ACHN (cell line): ENCODE results near the gene FAM222B.
"Not testable (repeated sequence)": the region's sequence is repeated elsewhere in the genome, so short reads cannot be mapped to it uniquely, and the experiment has no call there.

Source experiments
- DNase-seq: peaks from one replicate; pipeline ENCODE4 v3.0.0-alpha.2; 2015
- in situ Hi-C: cut with HindIII; loops from 2 replicates; pipeline ENCODE4 v1.10.0; 2017; ENCODE audit warnings: low sequenced_read_pairs, low pct_ligation_motif_present, low pct_unique_long_range_greater_than_20kb

The FAM222B gene

GRCh38 chr17:28842282-28843012, at the start of gene FAM222B:
FAM222B (minus strand) TSS chr17:28842790; CDS start chr17:28766667, 76,123 bp downstream.
- peak; percentile 86 for DNase-seq
- in situ Hi-C loops: no loop called here

DNA sequence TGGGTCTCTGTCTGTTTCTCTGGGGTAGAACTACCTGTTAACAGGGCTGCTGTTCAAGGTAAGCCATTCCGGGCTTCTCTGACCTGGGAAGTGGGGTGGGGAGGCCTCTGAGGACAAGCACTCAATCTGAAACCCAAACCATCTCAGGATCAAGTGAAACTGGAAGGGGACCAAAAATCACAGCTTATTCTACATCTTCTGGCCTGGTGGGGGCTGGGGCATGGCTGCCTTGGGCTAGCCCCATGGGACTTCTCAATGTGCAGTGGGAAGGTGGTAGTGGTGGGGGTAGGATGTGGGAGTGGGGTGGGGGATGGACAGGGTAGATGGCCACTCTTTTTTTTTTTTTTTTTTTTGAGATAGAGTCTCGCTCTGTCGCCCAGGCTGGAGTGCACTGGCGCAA, 49.4 kb upstream of the FAM222B start:
- in situ Hi-C loops: no loop called here
- no peak for DNase-seq

GRCh38 chr17:28891201-28891600, 48.6 kb upstream of the FAM222B start:
- in situ Hi-C loops: no loop called here
- no peak for DNase-seq

GRCh38 chr17:28889996-28890395, 47.4 kb upstream of the FAM222B start:
- in situ Hi-C loops: no loop called here
- DNase-seq: no peak

- no peak for DNase-seq
- in situ Hi-C loops: no loop called here
Measured at GRCh38 chr17:28888832-28889231, 46.2 kb upstream of the FAM222B start.

DNA sequence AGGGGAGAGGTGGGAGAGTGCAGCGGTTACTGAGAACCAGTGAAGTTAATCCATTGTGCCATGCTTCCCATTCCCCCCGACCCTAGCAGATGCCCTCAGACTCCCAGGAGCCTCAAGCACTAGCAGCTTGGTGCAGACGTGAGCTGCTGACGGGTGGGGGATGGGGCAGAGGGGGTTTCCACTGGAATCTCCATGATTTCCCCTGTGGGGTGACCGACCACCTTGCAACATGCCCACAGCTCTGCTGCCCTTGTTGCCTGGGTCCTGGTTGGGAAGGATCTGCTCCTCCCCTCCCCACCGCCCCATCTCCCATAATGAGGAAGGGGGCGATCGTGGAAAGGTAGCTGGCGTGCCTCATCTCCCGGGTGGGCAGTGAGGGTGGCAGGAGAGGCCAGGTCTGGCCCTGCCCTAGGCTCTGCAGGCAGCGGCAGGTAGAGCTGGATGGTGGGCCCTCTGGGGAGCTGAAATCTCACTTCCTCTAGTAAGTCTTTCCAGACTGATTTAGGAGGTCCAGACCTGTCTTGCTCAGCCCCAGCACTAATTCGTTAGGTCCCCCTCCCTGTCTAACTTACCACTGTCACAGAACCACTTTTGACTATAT, 45.4 kb upstream of the FAM222B start:
- no peak for DNase-seq
- in situ Hi-C loops: no loop called here

DNA sequence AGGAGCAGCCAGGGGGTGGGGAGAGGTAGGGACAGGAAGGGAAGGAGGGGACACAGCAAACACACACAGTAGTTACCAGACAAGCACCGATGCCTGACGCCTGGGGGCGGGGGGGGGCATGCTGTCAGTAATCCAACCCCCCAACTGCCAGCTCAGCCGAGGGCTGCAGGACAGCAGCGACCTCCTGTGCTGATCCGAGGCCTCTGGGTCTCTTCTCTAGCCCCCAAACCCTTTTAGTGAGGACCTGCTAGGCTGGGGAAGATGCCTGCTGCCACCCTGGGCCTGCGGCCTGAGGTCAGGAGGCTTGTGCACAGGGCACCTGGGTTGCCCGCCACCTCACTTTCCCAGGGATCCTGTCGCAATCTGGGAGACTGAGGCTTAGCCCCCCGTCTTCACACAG, 43.4 kb upstream of the FAM222B start:
- in situ Hi-C loops: no loop called here
- no peak for DNase-seq

DNA sequence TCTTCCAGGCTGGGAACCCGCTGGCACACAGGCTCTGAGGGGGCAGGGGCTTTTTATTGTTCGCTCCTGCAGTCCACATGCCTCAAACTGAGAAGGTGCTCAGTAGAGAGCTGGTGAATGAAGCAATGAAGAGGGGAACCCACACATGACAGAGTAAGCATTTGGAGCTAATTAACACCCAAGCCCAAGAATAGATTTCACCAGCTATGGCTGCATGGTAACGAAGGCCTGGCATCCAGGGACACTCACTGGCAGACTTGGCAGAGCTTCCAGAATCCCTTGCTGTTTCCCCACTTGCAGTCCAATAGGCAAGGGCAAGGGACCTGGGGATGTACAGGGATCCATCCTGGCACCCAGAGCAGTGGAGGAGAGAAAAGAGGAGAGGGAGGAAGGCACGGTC, 42.8 kb upstream of the FAM222B start:
- in situ Hi-C loops: no loop called here
- no peak for DNase-seq

DNA sequence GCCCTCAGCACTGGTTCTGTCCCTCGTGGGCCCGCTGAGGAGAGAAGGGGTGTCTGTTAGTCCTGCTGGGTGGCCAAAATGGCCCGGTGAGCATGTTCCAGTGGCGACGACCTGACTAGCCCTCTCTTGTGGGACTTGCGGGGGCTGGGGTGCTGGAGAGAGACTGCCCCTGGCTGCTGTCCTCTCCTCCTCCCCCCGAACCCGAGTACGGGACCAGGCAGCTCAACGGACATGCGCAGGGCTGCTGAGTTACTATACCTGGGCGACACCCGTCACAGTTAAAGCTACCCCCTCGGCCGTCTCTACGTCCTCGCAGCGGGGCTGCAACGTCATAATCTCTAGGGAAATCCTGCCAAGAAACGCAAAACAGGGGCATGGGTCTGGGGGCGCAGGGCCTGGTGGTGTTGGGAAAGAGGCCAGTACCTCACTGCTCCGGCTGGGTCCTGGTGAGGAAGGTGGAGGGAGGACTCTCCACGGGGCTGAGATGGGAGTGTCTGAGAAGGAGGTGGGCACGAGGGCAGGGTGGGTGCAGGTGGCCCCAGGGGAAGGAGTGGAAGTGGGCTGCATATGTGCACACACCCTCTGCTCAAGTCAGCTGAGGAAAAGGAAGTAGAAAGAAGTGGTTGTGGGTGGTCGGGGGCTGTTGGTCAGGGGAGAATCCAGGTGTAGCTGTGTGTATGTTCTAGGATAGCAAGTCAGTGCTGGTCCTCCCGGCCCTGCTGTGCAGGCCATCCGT, 41.5 kb upstream of the FAM222B start:
- in situ Hi-C loops: no loop called here
- DNase-seq: no peak

- in situ Hi-C loops: no loop called here
- no peak for DNase-seq
Measured at GRCh38 chr17:28882154-28882895, 39.7 kb upstream of the FAM222B start.

DNA sequence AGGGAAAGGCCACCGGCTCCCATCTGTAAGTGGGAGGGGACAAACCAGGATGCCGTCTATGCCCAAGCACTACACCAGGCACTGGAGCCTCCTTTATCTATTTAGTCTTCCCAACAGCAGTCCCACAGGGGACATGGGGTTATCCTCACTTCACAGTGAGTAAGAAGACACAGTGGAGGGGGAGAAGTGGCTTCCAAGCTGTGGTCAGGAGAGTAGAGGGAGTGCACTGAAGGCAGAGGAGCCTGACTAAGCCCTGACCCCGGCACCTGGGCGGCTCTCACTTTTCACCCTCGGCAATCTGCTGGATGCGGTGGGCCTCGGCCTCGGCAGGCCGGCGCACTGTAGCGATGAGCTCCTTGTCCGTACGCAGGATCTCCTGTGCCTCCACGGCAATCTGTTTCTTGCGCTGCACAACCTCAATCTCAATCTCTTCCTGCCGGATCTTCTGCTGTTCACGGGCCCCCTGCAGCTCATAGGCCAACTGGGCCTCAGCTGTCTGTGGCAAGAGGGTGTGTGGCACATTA, 39.0 kb upstream of the FAM222B start:
- in situ Hi-C loops: no loop called here

DNA sequence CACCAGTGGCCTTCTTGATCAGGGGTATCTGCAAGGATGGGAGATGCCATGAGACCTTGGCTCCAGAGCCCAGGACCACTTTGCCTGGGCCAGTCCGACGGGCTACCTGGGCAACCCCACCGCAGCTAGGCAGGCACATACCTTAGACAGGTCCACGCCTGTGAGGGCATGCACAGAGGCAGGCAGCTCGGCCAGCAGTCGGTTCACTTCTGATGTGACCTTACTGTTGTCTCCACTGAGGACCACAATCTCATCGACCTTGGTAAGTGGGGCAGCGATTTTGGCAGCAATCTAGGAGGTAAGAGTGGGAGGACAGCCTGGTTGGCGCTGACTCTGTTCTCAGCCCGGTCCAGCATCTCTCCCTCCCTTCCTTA, 38.0 kb upstream of the FAM222B start:
- in situ Hi-C loops: no loop called here
- no peak for DNase-seq

More for the DNA sequence above, 39.0 kb upstream of the FAM222B start:
- DNase-seq: no peak

DNA sequence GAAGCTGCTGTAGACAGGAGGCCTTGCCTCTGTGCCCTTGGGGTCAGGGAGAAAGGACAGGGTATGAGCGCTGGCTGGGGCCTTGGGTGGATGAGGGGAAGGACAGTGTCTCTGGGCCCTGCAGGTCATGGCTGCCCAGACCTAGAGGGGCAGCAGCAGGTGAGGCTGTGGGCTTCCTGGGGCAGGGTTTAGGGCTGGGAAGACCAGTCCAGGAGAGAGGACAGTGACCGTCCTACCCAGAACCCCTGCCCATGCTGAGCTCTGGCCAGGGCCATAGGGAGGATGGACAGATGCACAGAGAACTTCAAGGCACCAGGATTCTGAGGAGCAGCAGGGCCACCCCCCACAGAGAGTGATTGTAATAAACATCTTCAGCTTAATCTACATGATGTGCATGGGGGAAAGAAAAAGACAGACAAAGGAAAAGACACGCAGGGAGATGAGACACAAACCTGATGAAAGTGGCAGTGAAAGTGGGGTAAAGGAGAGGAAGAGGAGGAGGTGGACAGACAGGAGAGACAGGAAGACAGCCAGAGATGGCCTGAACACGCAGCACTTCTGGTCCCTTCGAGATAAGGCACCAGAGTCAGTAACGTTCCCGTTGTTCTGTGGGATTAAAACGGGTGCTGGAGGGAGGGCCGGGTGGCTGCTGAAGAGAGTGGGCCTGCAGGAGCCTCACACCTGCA, 37.4 kb upstream of the FAM222B start:
- in situ Hi-C loops: no loop called here
- DNase-seq: no peak

GRCh38 chr17:28878981-28879380, 36.4 kb upstream of the FAM222B start:
- peak; percentile 64 for DNase-seq
- in situ Hi-C loops: no loop called here

DNA sequence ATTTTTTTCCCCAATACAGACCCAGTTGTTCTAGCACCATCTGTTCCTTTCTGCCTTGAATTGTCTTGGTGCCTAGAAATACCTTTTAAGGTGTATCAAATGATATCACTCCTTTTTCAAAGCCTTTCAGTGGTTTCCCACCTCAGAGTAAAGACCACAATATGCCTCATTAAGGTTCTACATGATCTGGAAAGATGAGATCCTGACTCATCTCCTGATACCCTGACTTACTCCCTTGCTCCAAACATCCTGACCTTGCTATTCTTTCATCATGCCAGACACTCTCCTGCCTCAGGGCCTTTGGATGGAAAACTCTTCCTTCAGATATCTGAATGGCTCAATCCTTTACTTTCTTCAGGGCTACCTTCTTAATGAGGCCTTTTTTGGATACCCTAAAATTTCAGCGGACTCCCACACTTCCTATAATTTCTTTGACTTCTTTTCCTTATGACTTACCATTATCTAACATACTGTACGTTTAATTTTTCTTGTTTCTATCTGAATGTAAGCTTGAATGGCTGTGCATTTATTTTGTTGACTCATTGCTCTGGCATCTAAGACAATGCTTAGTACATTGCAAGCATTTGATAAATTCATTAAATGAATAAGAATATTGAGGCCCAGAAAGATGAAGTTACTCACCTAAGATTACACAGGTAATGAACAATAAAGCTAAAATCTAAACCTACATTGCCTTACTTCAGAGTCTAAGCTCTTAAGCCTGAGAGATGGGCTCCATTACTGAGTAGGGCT, 35.7 kb upstream of the FAM222B start:
- no peak for DNase-seq
- in situ Hi-C loops: no loop called here

- in situ Hi-C loops, DNase-seq: not testable (repeated sequence)
Measured at GRCh38 chr17:28877150-28877711, 34.6 kb upstream of the FAM222B start.

DNA sequence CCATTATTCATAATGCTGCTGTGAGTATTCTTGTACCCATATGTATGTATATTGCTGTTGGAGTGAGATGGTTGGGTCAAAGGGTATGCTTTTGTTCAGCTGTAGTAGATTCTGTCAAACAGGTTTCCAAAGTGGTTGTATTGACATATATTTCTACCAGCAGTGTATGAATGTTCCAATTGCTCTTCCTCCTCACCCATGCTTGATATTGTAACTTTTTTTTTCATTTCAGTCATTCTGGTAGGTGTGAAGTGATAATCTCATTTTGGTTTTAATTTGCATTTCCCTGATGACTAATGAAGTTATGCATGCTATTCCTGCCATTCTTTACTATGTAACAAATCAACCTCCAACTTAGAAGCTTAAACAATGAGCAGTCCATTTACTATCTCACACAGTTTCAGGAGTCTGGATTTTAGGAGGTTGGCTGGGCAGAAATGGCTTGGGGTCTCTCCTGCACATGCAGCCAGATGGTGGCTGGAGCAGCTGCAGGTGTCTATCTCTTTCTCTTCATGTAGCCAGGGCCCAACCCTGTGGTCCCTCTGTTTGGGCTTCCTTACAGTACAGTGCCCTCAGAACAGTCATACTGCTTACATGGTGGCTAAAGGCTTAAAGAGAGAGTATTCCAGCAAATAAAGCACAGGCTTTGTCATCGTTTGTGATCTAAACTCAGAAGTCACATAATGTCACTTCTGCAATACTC, 33.4 kb upstream of the FAM222B start:
- in situ Hi-C loops: no loop called here
- no peak for DNase-seq
